Right lobe of liver (tissue), 6 donors: ENCODE results near the gene SLC41A3. TPM values are rescaled to one million over a fixed set of nuclear protein-coding genes. Genes with fewer than 3 reads are reported as not detected.

Source experiments
- ATAC-seq, 4 donors: fragments of 200-7000 bp; cut with Tn5 transposase; one replicate each; pipeline ENCODE4 v1.9.1; 2020; ENCODE audit warnings: mild to moderate bottlenecking in 4 of 4, moderate library complexity in 4 of 4
- DNase-seq, 3 donors: peaks; one replicate each; pipeline ENCODE4 v3.0.0-alpha.2; 2020
- H3K27ac ChIP-seq, 3 donors: fragments of 200-600 bp; one replicate each; pipeline ENCODE4 v1.8.0; 2022
- H3K27me3 ChIP-seq, 2 donors: fragments of 200-600 bp; one replicate each; pipeline ENCODE4 v1.8.0; 2022
- H3K36me3 ChIP-seq, 4 donors: fragments of 200-600 bp; sonication (generic) in 1 of 4; one replicate each; pipeline versions ENCODE4 v1.5.1 to v1.8.0; 2017 to 2022; ENCODE audit warnings: control low read depth in 1 of 4
- H3K4me1 ChIP-seq, 4 donors: fragments of 200-600 bp; sonication (generic) in 1 of 4; one replicate each; pipeline versions ENCODE4 v1.5.1 to v1.8.0; 2017 to 2022; ENCODE audit warnings: control low read depth in 1 of 4
- H3K4me3 ChIP-seq, 3 donors: fragments of 200-600 bp; one replicate each; pipeline ENCODE4 v1.8.0; 2022
- H3K9me3 ChIP-seq, 4 donors: fragments of 200-600 bp; sonication (generic) in 1 of 4; one replicate each; pipeline versions ENCODE4 v1.5.1 to v1.8.0; 2017 to 2022; ENCODE audit warnings: control low read depth in 1 of 4
- POLR2A ChIP-seq: fragments of 450-650 bp; IDR thresholded peaks from one replicate; pipeline ENCODE4 v1.6.1; 2017; ENCODE audit warnings: antibody characterized with exemption, mild to moderate bottlenecking
- WGBS: methylation state at CpG from one replicate; pipeline ENCODE4 v1.1.6; 2018; ENCODE audit warnings: low coverage, low lambda C conversion rate; ENCODE audit not compliant: insufficient coverage; ENCODE audit errors: missing lambda C conversion rate; 5-methylcytosine and 5-hydroxymethylcytosine counted together
- intact Hi-C, 2 donors: fragments of 100-400 bp; cut with DNase I; formaldehyde crosslinking; loops; one replicate each; pipeline versions ENCODE4 v1.11.2 to v1.14.1; 2022
- total RNA-seq, 6 experiments: library from RNA; depleted of rRNA in 2 of 6; stranded (reverse); fragments of >200 nt in 2 of 6; fragmentation: NEBNext Ultra II Directional in 3 of 6; extraction: Animal tissue kit (Norgen Biotek cat#: 25700) in 3 of 6; gene quantifications; one replicate each; pipeline versions ENCODE4 v1.1.0 to v1.2.4, GENCODE V29; 2016 to 2023
- TF ChIP-seq, protein P1 (sequence below), 4 donors: fragments of 200-600 bp in 3 of 4; fragments of 450-650 bp in 1 of 4; IDR thresholded peaks; one replicate each; pipeline versions ENCODE4 v1.5.1 to v1.8.0; 2016 to 2022; ENCODE audit warnings: antibody characterized with exemption in 4 of 4, mild to moderate bottlenecking in 2 of 4
- donor health status: DM: no; HTN: yes; CAD: no.
- donor health status: DM: no; HTN: no; CAD: no.
- donor health status: DM: no; HTN: no; CAD: no.
- donor health status: DM: no; HTN: yes; CAD: no.
- donor health status: DM: no; HTN: yes; CAD: no.

SLC41A3 gene
- total RNA-seq, 6 experiments from 2014 or later: 12.7 to 29.1 (median 15.9) TPM

- H3K27me3 ChIP-seq: no peaks in the 10 kb centered on the region
- intact Hi-C loops: no loop called here
- ATAC-seq (no peak), DNase-seq (no peak)
- no peaks in the 10 kb centered on the region for H3K4me1 ChIP-seq
- H3K36me3 ChIP-seq: no peaks in the 10 kb centered on the region
- 92% methylated on average over 9 of the region's 14 CpGs for WGBS
- TF ChIP-seq POLR2A: no peak
- TF ChIP-seq, protein P1, sequence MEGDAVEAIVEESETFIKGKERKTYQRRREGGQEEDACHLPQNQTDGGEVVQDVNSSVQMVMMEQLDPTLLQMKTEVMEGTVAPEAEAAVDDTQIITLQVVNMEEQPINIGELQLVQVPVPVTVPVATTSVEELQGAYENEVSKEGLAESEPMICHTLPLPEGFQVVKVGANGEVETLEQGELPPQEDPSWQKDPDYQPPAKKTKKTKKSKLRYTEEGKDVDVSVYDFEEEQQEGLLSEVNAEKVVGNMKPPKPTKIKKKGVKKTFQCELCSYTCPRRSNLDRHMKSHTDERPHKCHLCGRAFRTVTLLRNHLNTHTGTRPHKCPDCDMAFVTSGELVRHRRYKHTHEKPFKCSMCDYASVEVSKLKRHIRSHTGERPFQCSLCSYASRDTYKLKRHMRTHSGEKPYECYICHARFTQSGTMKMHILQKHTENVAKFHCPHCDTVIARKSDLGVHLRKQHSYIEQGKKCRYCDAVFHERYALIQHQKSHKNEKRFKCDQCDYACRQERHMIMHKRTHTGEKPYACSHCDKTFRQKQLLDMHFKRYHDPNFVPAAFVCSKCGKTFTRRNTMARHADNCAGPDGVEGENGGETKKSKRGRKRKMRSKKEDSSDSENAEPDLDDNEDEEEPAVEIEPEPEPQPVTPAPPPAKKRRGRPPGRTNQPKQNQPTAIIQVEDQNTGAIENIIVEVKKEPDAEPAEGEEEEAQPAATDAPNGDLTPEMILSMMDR (IDR thresholded peaks at IDR 0.05): no peak
- H3K9me3 ChIP-seq: no peaks in the 10 kb centered on the region
- no peak overlapping the region for H3K27ac ChIP-seq
- no peak overlapping the region for H3K4me3 ChIP-seq
Measured at GRCh38 chr3:126025116-126025729, 58.7 kb downstream of the SLC41A3 start.

DNA sequence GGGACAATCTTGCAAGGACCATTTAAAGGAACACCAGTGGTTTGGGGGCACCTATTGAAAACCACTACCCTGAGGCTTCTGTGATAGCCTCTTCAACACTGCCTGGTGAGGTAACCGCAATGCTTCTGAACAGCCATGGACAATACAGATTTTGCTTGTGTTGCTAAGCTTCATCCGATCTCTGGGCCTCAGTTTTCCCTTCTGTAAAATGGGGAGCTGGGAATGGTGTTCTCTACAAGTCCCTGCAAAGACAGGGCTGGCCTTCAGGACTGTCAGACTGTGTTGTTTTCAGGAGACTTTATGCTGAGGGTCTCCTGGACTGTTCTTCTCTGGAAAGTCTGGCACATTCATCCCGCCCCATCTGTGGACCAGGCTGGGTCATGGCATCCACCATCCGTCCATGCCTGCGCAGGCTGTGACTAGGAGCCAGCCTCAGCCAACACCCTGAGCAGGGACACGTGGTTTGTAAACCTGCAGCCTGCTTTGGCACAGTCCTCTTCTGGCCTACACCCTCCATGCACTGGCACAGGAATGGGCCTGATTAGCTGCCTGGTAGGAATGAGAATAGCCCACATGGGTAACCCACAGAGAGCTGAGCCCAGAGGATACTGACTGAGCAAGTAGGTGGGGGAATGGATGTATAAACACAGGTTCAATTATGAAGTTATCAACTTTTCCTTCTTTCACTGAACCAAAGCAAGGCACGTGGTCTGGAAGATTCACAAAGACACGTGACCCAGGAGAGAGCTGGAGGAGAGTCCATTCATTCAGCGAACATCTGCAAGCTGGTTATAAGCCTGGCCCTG is 59.7 kb downstream of the SLC41A3 start:
- Histone ChIP-seq H3K9me3 (no peaks in the 10 kb centered on the region), H3K27me3 (no peaks in the 10 kb centered on the region), H3K4me1 (no peaks in the 10 kb centered on the region), H3K36me3 (no peaks in the 10 kb centered on the region), H3K27ac (no peak overlapping the region), H3K4me3 (no peak overlapping the region)
- 91% methylated on average over 5 of the region's 9 CpGs for WGBS
- no peak for ATAC-seq
- no peak for TF ChIP-seq POLR2A
- TF ChIP-seq, protein P1 (IDR thresholded peaks at IDR 0.05): no peak
- DNase-seq: no peak
- intact Hi-C loops: no loop called here

DNA sequence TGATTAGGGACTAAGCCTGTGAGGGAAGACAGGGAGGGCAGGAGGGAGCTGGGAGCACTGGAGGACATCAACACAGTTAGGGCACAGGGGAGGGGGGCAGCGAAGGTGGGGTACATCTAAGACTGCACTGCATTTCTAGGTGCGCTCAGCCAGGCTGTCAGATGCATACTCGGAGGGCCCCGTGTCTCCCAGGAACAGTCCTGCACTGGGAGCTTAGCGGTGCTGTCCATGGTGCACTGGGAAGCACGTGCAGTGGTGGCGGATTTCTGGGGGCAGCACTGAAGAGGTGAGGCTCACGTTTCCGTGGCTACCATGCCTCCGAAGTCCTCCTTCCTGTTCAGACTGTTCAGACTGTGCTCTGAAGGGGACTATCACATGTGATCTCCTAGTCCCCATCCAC is 60.5 kb downstream of the SLC41A3 start:
- TF ChIP-seq POLR2A: no peak
- TF ChIP-seq, protein P1 (IDR thresholded peaks at IDR 0.05): no peak
- Histone ChIP-seq H3K36me3 (no peaks in the 10 kb centered on the region), H3K9me3 (no peaks in the 10 kb centered on the region), H3K27ac (no peak overlapping the region), H3K4me1 (no peaks in the 10 kb centered on the region), H3K4me3 (no peak overlapping the region), H3K27me3 (no peaks in the 10 kb centered on the region)
- DNase-seq (no peak), ATAC-seq (no peak)
- intact Hi-C loops: no loop called here
- 71% methylated on average over 4 of the region's 10 CpGs for WGBS

DNA sequence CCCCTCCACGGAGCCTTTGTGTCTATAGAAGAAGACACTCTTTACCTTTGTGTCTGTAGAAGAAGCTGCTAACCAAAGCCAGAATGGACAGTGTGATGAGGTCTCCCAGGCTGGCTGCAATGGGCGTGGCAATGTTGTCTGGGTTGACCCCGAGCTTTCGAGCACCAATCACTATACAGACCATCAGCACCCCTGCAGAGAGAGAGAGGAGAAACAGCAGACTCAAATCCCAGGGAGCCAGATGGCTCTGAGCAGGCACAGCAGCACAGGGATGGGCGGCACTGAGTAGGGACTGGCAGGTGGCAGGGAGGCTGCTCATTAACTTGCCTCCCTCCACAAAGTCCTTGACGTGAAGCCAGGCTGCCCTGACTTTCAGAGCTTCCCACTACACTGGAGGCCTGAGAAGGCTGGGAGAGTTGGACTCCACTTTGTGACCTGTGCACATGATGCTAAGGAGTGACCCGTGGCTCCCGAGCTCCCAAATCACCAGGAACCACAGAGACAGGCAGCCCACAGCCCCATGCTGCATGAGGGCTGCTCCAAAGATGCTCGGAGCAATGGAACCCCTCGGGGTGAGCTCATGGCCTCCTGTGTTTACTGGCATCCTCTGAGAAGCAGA is 61.1 kb downstream of the SLC41A3 start:
- no peaks in the 10 kb centered on the region for H3K36me3 ChIP-seq
- intact Hi-C loops: no loop called here
- no peak overlapping the region for H3K4me3 ChIP-seq
- no peak overlapping the region for H3K27ac ChIP-seq
- WGBS: no CpG with 5 or more reads among the region's 10 CpGs
- DNase-seq (no peak), ATAC-seq (no peak)
- TF ChIP-seq POLR2A: no peak
- TF ChIP-seq, protein P1 (IDR thresholded peaks at IDR 0.05): no peak
- no peaks in the 10 kb centered on the region for H3K9me3 ChIP-seq
- no peaks in the 10 kb centered on the region for H3K4me1 ChIP-seq
- no peaks in the 10 kb centered on the region for H3K27me3 ChIP-seq
